Motor neuron (in vitro differentiated cells): Measurements from ENCODE around the gene TMPRSS15. TPM values are rescaled to one million over a fixed set of nuclear protein-coding genes. Genes with fewer than 3 reads are reported as not detected.

ENCODE experiments used
- ATAC-seq, 8 experiments: fragments of 200-7000 bp; cut with Tn5 transposase; replicated peaks in 6 of 8; 2 replicates each; pipeline ENCODE4 v1.8.0; 2021; ENCODE audit warnings: mild to moderate bottlenecking in 8 of 8, moderate library complexity in 8 of 8
- H3K27ac ChIP-seq, 2 donors: fragments of 250-450 bp; sonication (Bioruptor Pico); 2 replicates each; pipeline ENCODE4 v1.9.0; 2021; ENCODE audit warnings: antibody characterized with exemption in 2 of 2, mild to moderate bottlenecking in 2 of 2, moderate library complexity in 1 of 2
- H3K4me1 ChIP-seq, 2 donors: fragments of 250-450 bp; sonication (Bioruptor Pico); replicated peaks in 1 of 2; 2 replicates each; pipeline ENCODE4 v1.6.1; 2021; ENCODE audit warnings: antibody characterized with exemption in 2 of 2, mild to moderate bottlenecking in 2 of 2, moderate library complexity in 1 of 2
- H3K4me3 ChIP-seq, 5 donors: fragments of 250-450 bp; sonication (Bioruptor Pico); 2 replicates each; pipeline ENCODE4 v1.9.0; 2021; ENCODE audit warnings: antibody characterized with exemption in 5 of 5, mild to moderate bottlenecking in 5 of 5, moderate library complexity in 4 of 5
- WGBS, 10 experiments: fragments of 450-650 bp; shearing (Covaris generic); methylation state at CpG; one replicate each; pipeline ENCODE4 v1.0.0; 2022; 5-methylcytosine and 5-hydroxymethylcytosine counted together
- in situ Hi-C, 9 experiments: fragments of 400-800 bp; cut with MboI; loops; one replicate each; pipeline ENCODE4 v1.15.0; 2021; ENCODE audit warnings: low sequenced_read_pairs in 9 of 9, low pct_unique_long_range_greater_than_20kb in 2 of 9; ENCODE audit not compliant: unreplicated experiment in 9 of 9
- total RNA-seq, 8 experiments: library from RNA; unstranded; fragments of 300-600 nt; gene quantifications; 2 replicates each; pipeline versions ENCODE4 v1.2.3 to v1.2.4, GENCODE V29; 2022

TMPRSS15 gene
- total RNA-seq, 8 experiments from 2014 or later, result 0.05 to 210 (median 0.33) TPM; not detected in 1

- WGBS, 10 experiments, result 0 to 97% (median 80%) methylated on average over 1 to 2 of the region's 2 CpGs; no CpG with 5 or more reads in 1 of the 10 experiments
Measured at GRCh38 chr21:18253221-18253620, 150.4 kb downstream of the TMPRSS15 start.

GRCh38 chr21:18252680-18253079, 150.9 kb downstream of the TMPRSS15 start:
- H3K4me3 ChIP-seq, result no peak overlapping the region
- WGBS, 10 experiments, result 0 to 87% (median 28%) methylated on average over 1 to 5 of the region's 5 CpGs; no CpG with 5 or more reads in 4 of the 10 experiments
- no peak overlapping the region for H3K27ac ChIP-seq
- peak in 1 of 8 experiments; percentile 59 for ATAC-seq
- in situ Hi-C loops, result no loop called here
- H3K4me1 ChIP-seq, result peaks cover 0 to 4% of the 10 kb centered on the region in 2 donors

More at GRCh38 chr21:18253221-18253620, 150.4 kb downstream of the TMPRSS15 start:
- no peak for ATAC-seq
- peaks cover 0 to under 1% of the 10 kb centered on the region in 2 donors for H3K4me1 ChIP-seq
- in situ Hi-C loops, result no loop called here
- no peak overlapping the region for H3K4me3 ChIP-seq
- H3K27ac ChIP-seq, result no peak overlapping the region

DNA sequence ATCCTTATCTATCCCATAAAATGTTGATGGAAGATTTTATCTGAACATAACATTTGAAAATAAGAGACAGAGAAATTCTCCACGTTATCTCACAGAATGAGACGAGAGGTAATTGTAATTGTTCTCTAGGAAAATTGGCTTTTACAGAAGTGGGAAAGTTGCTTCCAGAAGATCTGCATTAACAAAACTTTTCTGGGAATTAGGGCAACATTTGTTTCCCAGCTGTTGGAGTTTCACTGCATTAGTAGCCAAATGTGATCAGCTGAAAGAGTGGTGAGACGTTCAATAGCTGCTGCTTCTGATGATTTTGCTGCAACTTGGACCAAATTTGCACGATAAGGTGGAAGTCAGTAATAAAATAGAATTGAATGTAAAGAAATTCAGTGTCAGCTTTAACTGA, 151.3 kb downstream of the TMPRSS15 start:
- in situ Hi-C loops, result no loop called here
- peaks cover 0 to 4% of the 10 kb centered on the region in 2 donors for H3K4me1 ChIP-seq
- H3K4me3 ChIP-seq, result no peak overlapping the region
- 0 to 94% (median 42%) methylated on average over 2 to 4 of the region's 4 CpGs; no CpG with 5 or more reads in 2 of the 10 experiments for WGBS, 10 experiments
- no peak overlapping the region for H3K27ac ChIP-seq
- ATAC-seq, result peak in 1 of 8 experiments; percentile 23

GRCh38 chr21:18251065-18251464, 152.5 kb downstream of the TMPRSS15 start:
- peaks cover 0 to 4% of the 10 kb centered on the region in 2 donors for H3K4me1 ChIP-seq
- in situ Hi-C loops, result no loop called here
- H3K4me3 ChIP-seq, result no peak overlapping the region
- no peak overlapping the region for H3K27ac ChIP-seq
- no peak for ATAC-seq

DNA sequence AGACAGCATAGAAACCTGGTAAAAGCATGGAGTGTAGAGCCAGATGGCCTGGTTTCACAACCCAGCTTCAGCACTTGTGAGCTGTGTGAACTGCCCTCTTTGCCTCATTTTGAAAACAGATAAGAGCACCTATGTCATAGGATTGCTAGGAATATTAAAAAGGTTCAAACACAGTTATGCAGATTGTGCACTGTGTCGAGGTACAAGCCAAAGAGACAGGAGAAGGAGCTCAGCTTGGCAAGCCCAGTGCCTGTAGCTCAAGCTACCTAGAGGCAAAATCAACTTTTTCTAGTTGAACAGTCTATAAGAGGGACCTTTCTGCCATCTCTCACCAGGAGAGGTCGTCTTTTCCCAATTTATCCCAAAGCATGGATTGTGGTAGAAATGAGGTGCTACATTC, 153.9 kb downstream of the TMPRSS15 start:
- in situ Hi-C loops, result no loop called here
- no peak overlapping the region for H3K4me3 ChIP-seq
- H3K4me1 ChIP-seq, result peaks cover 0 to 4% of the 10 kb centered on the region in 2 donors
- peak in 1 of 8 experiments; percentile 45 for ATAC-seq
- no peak overlapping the region for H3K27ac ChIP-seq
- WGBS, 10 experiments, result 0 to 100% (median 60%) methylated on average over 1 to 2 of the region's 2 CpGs; no CpG with 5 or more reads in 3 of the 10 experiments

DNA sequence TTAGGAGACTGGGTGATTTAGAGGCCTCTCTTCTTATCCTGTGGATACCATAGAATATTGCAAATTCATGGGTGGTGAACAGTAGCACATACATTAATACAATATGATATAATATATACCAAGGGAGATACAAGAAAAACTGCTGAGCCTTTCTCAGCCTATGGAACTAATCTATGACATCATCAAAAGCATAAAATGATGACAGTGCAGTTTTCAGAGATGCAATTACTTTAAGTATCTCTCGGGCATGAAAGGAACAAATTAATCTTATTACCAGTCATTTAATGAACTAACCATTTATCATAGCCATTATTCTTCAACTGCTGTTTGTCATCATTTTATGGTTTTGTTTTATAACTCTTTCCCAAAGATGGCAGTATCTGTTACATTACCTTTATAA, 155.4 kb downstream of the TMPRSS15 start:
- Histone ChIP-seq H3K27ac (no peak overlapping the region), H3K4me1 (peaks cover 4% of the 10 kb centered on the region in 2 donors), H3K4me3 (no peak overlapping the region)
- no peak for ATAC-seq
- in situ Hi-C loops, result no loop called here
- WGBS, 10 experiments, result 43 to 80% (median 68%) methylated on average over 1 of the region's 1 CpG; no CpG with 5 or more reads in 4 of the 10 experiments

- in situ Hi-C loops, result no loop called here
- WGBS, 10 experiments, result 0 to 28% (median 10%) methylated on average over 2 to 14 of the region's 22 CpGs; no CpG with 5 or more reads in 3 of the 10 experiments
- ATAC-seq, result peak in 6 of 8 experiments; percentile 54 to 67 (median 62)
- Histone ChIP-seq H3K27ac (no peak overlapping the region), H3K4me3 (peak overlapping the region; percentile 42 to 67 (median 48)), H3K4me1 (peaks cover 4% of the 10 kb centered on the region in 2 donors)
Measured at GRCh38 chr21:18245464-18245967, 158.1 kb downstream of the TMPRSS15 start.

- peak in 6 of 8 experiments; percentile 71 to 88 (median 86) for ATAC-seq
- Histone ChIP-seq H3K4me3 (peak within 1 kb of the TSS; percentile 42 to 67 (median 48)), H3K27ac (no peak within 1 kb of the TSS), H3K4me1 (peaks cover 4% of the 10 kb centered on the region in 2 donors)
- 0 to 4% (median 2%) methylated on average over 1 to 12 of the region's 72 CpGs; no CpG with 5 or more reads in 4 of the 10 experiments for WGBS, 10 experiments
- in situ Hi-C loops, result no loop called here
Measured at GRCh38 chr21:18244671-18245463, 158.7 kb downstream of the TMPRSS15 start, which contains the start of gene CHODL. TSS of gene CHODL (plus strand) at chr21:18244833. CDS start at chr21:18245224, 391 bp downstream.

DNA sequence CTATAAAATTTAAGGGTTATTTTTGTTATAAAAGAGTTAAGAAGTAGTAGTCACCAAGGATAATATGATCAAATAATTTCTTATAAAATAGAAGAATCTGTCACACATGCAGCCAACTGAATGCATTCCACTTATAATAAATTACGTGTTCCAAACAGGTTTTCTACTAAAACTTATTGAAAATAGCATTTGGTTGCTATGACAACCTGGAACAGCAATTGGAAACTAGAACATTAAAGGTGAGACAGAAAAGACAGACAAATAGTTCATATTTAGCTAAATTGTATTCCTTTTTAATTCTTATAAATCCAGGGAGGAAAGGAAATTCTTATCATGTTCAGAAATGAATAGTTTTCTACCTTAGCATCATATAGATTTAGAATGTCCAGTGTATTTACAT, 168.0 kb downstream of the TMPRSS15 start:
- Histone ChIP-seq H3K4me1 (no peaks in the 10 kb centered on the region), H3K4me3 (no peak overlapping the region), H3K27ac (no peak overlapping the region)
- 0 to 92% (median 66%) methylated on average over 1 of the region's 1 CpG for WGBS, 10 experiments
- in situ Hi-C loops, result no loop called here
- no peak for ATAC-seq

GRCh38 chr21:18228060-18228739, 175.4 kb downstream of the TMPRSS15 start:
- in situ Hi-C loops, result no loop called here
- no peaks in the 10 kb centered on the region for H3K4me1 ChIP-seq
- ATAC-seq, result no peak
- no peak overlapping the region for H3K4me3 ChIP-seq
- no peak overlapping the region for H3K27ac ChIP-seq
- WGBS, 10 experiments, result 0 to 87% (median 62%) methylated on average over 2 to 5 of the region's 5 CpGs; no CpG with 5 or more reads in 1 of the 10 experiments

GRCh38 chr21:18222346-18222745, 181.2 kb downstream of the TMPRSS15 start:
- Histone ChIP-seq H3K27ac (no peak overlapping the region), H3K4me1 (no peaks in the 10 kb centered on the region), H3K4me3 (no peak overlapping the region)
- 33% methylated on average over 1 of the region's 1 CpG; no CpG with 5 or more reads in 9 of the 10 experiments for WGBS, 10 experiments
- ATAC-seq, result no peak
- in situ Hi-C loops, result loop anchor here in 1 of 9 experiments (25.0 kb wide), 1 partner anchor 110 kb away; no protein-coding TSS in a partner anchor

DNA sequence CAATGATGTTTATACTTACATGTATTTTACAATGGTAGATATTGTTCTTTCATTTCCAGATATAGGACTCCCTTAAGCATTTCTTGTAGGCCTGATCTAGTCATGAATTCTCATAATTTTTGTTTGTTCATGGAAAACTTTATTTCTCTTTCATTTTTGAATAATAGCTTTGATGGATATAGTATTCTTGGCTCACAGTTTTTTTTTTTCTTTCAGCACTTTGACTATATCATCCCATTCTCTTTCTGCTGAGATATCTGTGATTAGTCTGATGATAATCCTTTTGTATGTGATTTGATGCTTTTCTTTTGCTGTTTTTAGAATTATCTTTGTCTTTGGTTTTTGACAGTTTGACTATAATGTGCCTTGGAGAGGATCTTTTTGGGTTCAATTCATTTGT, 183.1 kb downstream of the TMPRSS15 start:
- ATAC-seq, result no peak
- H3K4me1 ChIP-seq, result no peaks in the 10 kb centered on the region
- no peak overlapping the region for H3K4me3 ChIP-seq
- no peak overlapping the region for H3K27ac ChIP-seq
- in situ Hi-C loops, result loop anchor here in 1 of 9 experiments (25.0 kb wide), 1 partner anchor 108 kb away; no protein-coding TSS in a partner anchor
